Measurements from ENCODE around the gene FARP2. TPM values are rescaled to one million over a fixed set of nuclear protein-coding genes. Genes with fewer than 3 reads are reported as not detected.

FARP2 gene
- total RNA-seq, 5 donors from 2014 or later (not counting 1 experiment from before 2014, with no cell fraction given), result 15.8 to 27.5 (median 18.5) TPM

GRCh38 chr2:241490825-241491506 lies 134.9 kb downstream of the FARP2 start:
- Histone ChIP-seq H3K4me1 (ENCODE audit: control insufficient read depth in 1 of 2, extremely low read depth in 1 of 2, insufficient read depth in 2 of 2, low read length in 2 of 2) (no peaks in the 10 kb centered on the region), H3K9me3 (no peaks in the 10 kb centered on the region), H3K4me3 (ENCODE audit: control insufficient read depth in 1 of 2, extremely low read depth in 1 of 2, low read length in 1 of 2) (no peak overlapping the region), H3K27ac (ENCODE audit: low read length) (no peak overlapping the region), H3K36me3 (ENCODE audit: control insufficient read depth in 2 of 2, extremely low read depth in 1 of 2, insufficient read depth in 1 of 2, low read length in 1 of 2) (peaks cover 0 to 20% of the 10 kb centered on the region in 2 donors), H3K27me3 (replicated peaks in 1 of 2; ENCODE audit: control insufficient read depth in 2 of 2, extremely low read depth in 1 of 2, insufficient read depth in 2 of 2, low read length in 1 of 2) (no peaks in the 10 kb centered on the region)
- DNase-seq (no peak), ATAC-seq (replicated peaks in 1 of 4) (no peak)
- no peak overlapping the region for H3K27ac Mint-ChIP-seq
- POLR2A ChIA-PET, result interaction anchor here in 1 of 2 donors (0.6 kb wide), 1 partner anchor 28 kb away, joined by 3 read pairs; no protein-coding TSS in a partner anchor
- WGBS (ENCODE audit: insufficient coverage), result 89% methylated on average over 11 of the region's 16 CpGs
- H3K36me3 Mint-ChIP-seq, result peaks cover 6% of the 10 kb centered on the region
- no peaks in the 10 kb centered on the region for H3K9me3 Mint-ChIP-seq
- CTCF ChIA-PET, result no interaction called here
- no peak overlapping the region for H3K4me3 Mint-ChIP-seq
- H3K4me1 Mint-ChIP-seq, result no peaks in the 10 kb centered on the region
- H3K27me3 Mint-ChIP-seq, result no peaks in the 10 kb centered on the region

- H3K27ac ChIP-seq (ENCODE audit: low read length), result no peak overlapping the region
- Mint-ChIP-seq H3K36me3 (peaks cover 6% of the 10 kb centered on the region), H3K9me3 (no peaks in the 10 kb centered on the region), H3K4me3 (no peak overlapping the region), H3K27ac (no peak overlapping the region), H3K27me3 (no peaks in the 10 kb centered on the region), H3K4me1 (no peaks in the 10 kb centered on the region)
- ATAC-seq (replicated peaks in 1 of 4) (no peak), DNase-seq (no peak)
- peaks cover 0 to 27% of the 10 kb centered on the region in 2 donors for H3K36me3 ChIP-seq (ENCODE audit: control insufficient read depth in 2 of 2, extremely low read depth in 1 of 2, insufficient read depth in 1 of 2, low read length in 1 of 2)
- H3K4me3 ChIP-seq (ENCODE audit: control insufficient read depth in 1 of 2, extremely low read depth in 1 of 2, low read length in 1 of 2), result no peak overlapping the region
- CTCF ChIA-PET, result no interaction called here
- WGBS (ENCODE audit: insufficient coverage), result 86% methylated on average over 12 of the region's 15 CpGs
- no peaks in the 10 kb centered on the region for H3K27me3 ChIP-seq (replicated peaks in 1 of 2; ENCODE audit: control insufficient read depth in 2 of 2, extremely low read depth in 1 of 2, insufficient read depth in 2 of 2, low read length in 1 of 2)
- no peaks in the 10 kb centered on the region for H3K4me1 ChIP-seq (ENCODE audit: control insufficient read depth in 1 of 2, extremely low read depth in 1 of 2, insufficient read depth in 2 of 2, low read length in 2 of 2)
- H3K9me3 ChIP-seq, result no peaks in the 10 kb centered on the region
- POLR2A ChIA-PET, result interaction anchor here in 1 of 2 donors (0.6 kb wide), 1 partner anchor 29 kb away, joined by 3 read pairs; no protein-coding TSS in a partner anchor
These were observed 135.6 kb downstream of the FARP2 start for GRCh38 chr2:241491549-241492173.

- Histone ChIP-seq H3K4me1 (ENCODE audit: control insufficient read depth in 1 of 2, extremely low read depth in 1 of 2, insufficient read depth in 2 of 2, low read length in 2 of 2) (no peaks in the 10 kb centered on the region), H3K9me3 (no peaks in the 10 kb centered on the region), H3K27me3 (replicated peaks in 1 of 2; ENCODE audit: control insufficient read depth in 2 of 2, extremely low read depth in 1 of 2, insufficient read depth in 2 of 2, low read length in 1 of 2) (no peaks in the 10 kb centered on the region), H3K27ac (ENCODE audit: low read length) (no peak overlapping the region), H3K36me3 (ENCODE audit: control insufficient read depth in 2 of 2, extremely low read depth in 1 of 2, insufficient read depth in 1 of 2, low read length in 1 of 2) (peaks cover 0 to 31% of the 10 kb centered on the region in 2 donors), H3K4me3 (ENCODE audit: control insufficient read depth in 1 of 2, extremely low read depth in 1 of 2, low read length in 1 of 2) (no peak overlapping the region)
- CTCF ChIA-PET, result no interaction called here
- DNase-seq (no peak), ATAC-seq (replicated peaks in 1 of 4) (no peak)
- WGBS (ENCODE audit: insufficient coverage), result 97% methylated on average over 7 of the region's 7 CpGs
- Mint-ChIP-seq H3K9me3 (no peaks in the 10 kb centered on the region), H3K4me3 (no peak overlapping the region), H3K36me3 (peaks cover 6% of the 10 kb centered on the region), H3K27me3 (no peaks in the 10 kb centered on the region), H3K27ac (peak overlapping the region in 1 of 2 donors; percentile 19), H3K4me1 (no peaks in the 10 kb centered on the region)
- POLR2A ChIA-PET, result no interaction called here
These were observed 136.1 kb downstream of the FARP2 start for GRCh38 chr2:241492174-241492565.

- H3K27me3 ChIP-seq (replicated peaks in 1 of 2; ENCODE audit: control insufficient read depth in 2 of 2, extremely low read depth in 1 of 2, insufficient read depth in 2 of 2, low read length in 1 of 2), result no peaks in the 10 kb centered on the region
- H3K4me1 ChIP-seq (ENCODE audit: control insufficient read depth in 1 of 2, extremely low read depth in 1 of 2, insufficient read depth in 2 of 2, low read length in 2 of 2), result no peaks in the 10 kb centered on the region
- no peak for DNase-seq
- 96% methylated on average over 9 of the region's 10 CpGs for WGBS (ENCODE audit: insufficient coverage)
- Mint-ChIP-seq H3K9me3 (no peaks in the 10 kb centered on the region), H3K36me3 (peaks cover 6% of the 10 kb centered on the region), H3K4me1 (no peaks in the 10 kb centered on the region), H3K27me3 (no peaks in the 10 kb centered on the region), H3K4me3 (no peak overlapping the region), H3K27ac (no peak overlapping the region)
- H3K36me3 ChIP-seq (ENCODE audit: control insufficient read depth in 2 of 2, extremely low read depth in 1 of 2, insufficient read depth in 1 of 2, low read length in 1 of 2), result peaks cover 0 to 35% of the 10 kb centered on the region in 2 donors
- no peak overlapping the region for H3K27ac ChIP-seq (ENCODE audit: low read length)
- no peak overlapping the region for H3K4me3 ChIP-seq (ENCODE audit: control insufficient read depth in 1 of 2, extremely low read depth in 1 of 2, low read length in 1 of 2)
- ATAC-seq (replicated peaks in 1 of 4), result no peak
- CTCF ChIA-PET, result no interaction called here
- H3K9me3 ChIP-seq, result no peaks in the 10 kb centered on the region
- POLR2A ChIA-PET, result no interaction called here
These were observed 137.0 kb downstream of the FARP2 start for GRCh38 chr2:241493092-241493491.

GRCh38 chr2:241494311-241494908 lies 138.3 kb downstream of the FARP2 start:
- DNase-seq (no peak), ATAC-seq (replicated peaks in 1 of 4) (no peak)
- Histone ChIP-seq H3K36me3 (ENCODE audit: control insufficient read depth in 2 of 2, extremely low read depth in 1 of 2, insufficient read depth in 1 of 2, low read length in 1 of 2) (peaks cover 3 to 36% of the 10 kb centered on the region in 2 donors), H3K27me3 (replicated peaks in 1 of 2; ENCODE audit: control insufficient read depth in 2 of 2, extremely low read depth in 1 of 2, insufficient read depth in 2 of 2, low read length in 1 of 2) (no peaks in the 10 kb centered on the region), H3K27ac (ENCODE audit: low read length) (no peak overlapping the region), H3K4me1 (ENCODE audit: control insufficient read depth in 1 of 2, extremely low read depth in 1 of 2, insufficient read depth in 2 of 2, low read length in 2 of 2) (no peaks in the 10 kb centered on the region), H3K9me3 (no peaks in the 10 kb centered on the region), H3K4me3 (ENCODE audit: control insufficient read depth in 1 of 2, extremely low read depth in 1 of 2, low read length in 1 of 2) (no peak overlapping the region)
- WGBS (ENCODE audit: insufficient coverage), result 98% methylated on average over 16 of the region's 16 CpGs
- Mint-ChIP-seq H3K36me3 (peaks cover 6% of the 10 kb centered on the region), H3K4me1 (no peaks in the 10 kb centered on the region), H3K27me3 (no peaks in the 10 kb centered on the region), H3K9me3 (no peaks in the 10 kb centered on the region), H3K27ac (no peak overlapping the region), H3K4me3 (no peak overlapping the region)
- ChIA-PET CTCF (no interaction called here), POLR2A (no interaction called here)

GRCh38 chr2:241495172-241496002 lies 139.3 kb downstream of the FARP2 start:
- Histone ChIP-seq H3K27ac (ENCODE audit: low read length) (no peak overlapping the region), H3K4me3 (ENCODE audit: control insufficient read depth in 1 of 2, extremely low read depth in 1 of 2, low read length in 1 of 2) (no peak overlapping the region), H3K4me1 (ENCODE audit: control insufficient read depth in 1 of 2, extremely low read depth in 1 of 2, insufficient read depth in 2 of 2, low read length in 2 of 2) (no peaks in the 10 kb centered on the region), H3K9me3 (no peaks in the 10 kb centered on the region), H3K36me3 (ENCODE audit: control insufficient read depth in 2 of 2, extremely low read depth in 1 of 2, insufficient read depth in 1 of 2, low read length in 1 of 2) (peaks cover 5 to 46% of the 10 kb centered on the region in 2 donors), H3K27me3 (replicated peaks in 1 of 2; ENCODE audit: control insufficient read depth in 2 of 2, extremely low read depth in 1 of 2, insufficient read depth in 2 of 2, low read length in 1 of 2) (no peaks in the 10 kb centered on the region)
- H3K27me3 Mint-ChIP-seq, result no peaks in the 10 kb centered on the region
- H3K4me3 Mint-ChIP-seq, result no peak overlapping the region
- ATAC-seq (replicated peaks in 1 of 4) (no peak), DNase-seq (no peak)
- H3K4me1 Mint-ChIP-seq, result no peaks in the 10 kb centered on the region
- 95% methylated on average over 33 of the region's 34 CpGs for WGBS (ENCODE audit: insufficient coverage)
- ChIA-PET CTCF (interaction anchor here in 1 of 2 donors (0.6 kb wide), 1 partner anchor 283 kb away, joined by 5 read pairs; no protein-coding TSS in a partner anchor), POLR2A (no interaction called here)
- no peaks in the 10 kb centered on the region for H3K9me3 Mint-ChIP-seq
- peaks cover 6% of the 10 kb centered on the region for H3K36me3 Mint-ChIP-seq
- H3K27ac Mint-ChIP-seq, result no peak overlapping the region

Data from T-cell (primary cell).